ENCODE data around the gene SH2B3.

GRCh38 chr12:111419784-111420183 is 14.1 kb downstream of the SH2B3 start:
- TF ChIP-seq GATA2 (IDR thresholded peaks at IDR 0.05; ENCODE audit: low read depth, low read length) (no peak), GATA3 (IDR thresholded peaks at IDR 0.05; ENCODE audit: low read depth, low read length) (no peak)
